ENCODE measurements around the gene KPNA1.
"Not testable (repeated sequence)": the region's sequence is repeated elsewhere in the genome, so short reads cannot be mapped to it uniquely, and the experiment has no call there.

The KPNA1 gene

GRCh38 chr3:122512284-122512683, 2.5 kb downstream of the KPNA1 start:
- TF ChIP-seq CTCF (IDR thresholded peaks at IDR 0.05), result no peak
- intact Hi-C loops (cut with DNase I; ENCODE audit: low total_unique reads), result loop anchor here (10.0 kb wide), 1 partner anchor 47 kb away; no protein-coding TSS in a partner anchor
- H3K4me3 ChIP-seq, result no peak overlapping the region
- no peak for DNase-seq
- no peaks in the 10 kb centered on the region for H3K36me3 ChIP-seq
- H3K9me3 ChIP-seq, result no peaks in the 10 kb centered on the region
- peak overlapping the region in 1 of 2 donors; percentile 98 for H3K27ac ChIP-seq
- H3K4me1 ChIP-seq, result peaks cover 0 to 41% (median 13%) of the 10 kb centered on the region in 4 donors
- no peaks in the 10 kb centered on the region for H3K27me3 ChIP-seq

GRCh38 chr3:122510878-122511535, 3.7 kb downstream of the KPNA1 start:
- intact Hi-C loops (cut with DNase I; ENCODE audit: low total_unique reads), result loop anchor here (10.0 kb wide), 1 partner anchor 46 kb away; no protein-coding TSS in a partner anchor
- peaks cover 0 to 41% (median 13%) of the 10 kb centered on the region in 4 donors for H3K4me1 ChIP-seq
- DNase-seq, result no peak
- H3K27ac ChIP-seq, result no peak overlapping the region
- TF ChIP-seq CTCF (IDR thresholded peaks at IDR 0.05), result no peak
- no peaks in the 10 kb centered on the region for H3K9me3 ChIP-seq
- no peaks in the 10 kb centered on the region for H3K36me3 ChIP-seq
- H3K27me3 ChIP-seq, result no peaks in the 10 kb centered on the region
- H3K4me3 ChIP-seq, result no peak overlapping the region

GRCh38 chr3:122508944-122509343, 5.8 kb downstream of the KPNA1 start:
- H3K27me3 ChIP-seq; H3K4me3 ChIP-seq; intact Hi-C loops (cut with DNase I; ENCODE audit: low total_unique reads); H3K36me3 ChIP-seq; H3K9me3 ChIP-seq: not testable (repeated sequence)
- Histone ChIP-seq H3K27ac (peak overlapping the region in 1 of 2 donors; percentile 12), H3K4me1 (peaks cover 0 to 46% (median 11%) of the 10 kb centered on the region in 4 donors)
- peak in 1 of 2 donors; percentile 67 for DNase-seq

GRCh38 chr3:122508135-122508914, 6.4 kb downstream of the KPNA1 start:
- Histone ChIP-seq H3K4me3 (no peak overlapping the region), H3K9me3 (no peaks in the 10 kb centered on the region), H3K27me3 (no peaks in the 10 kb centered on the region), H3K4me1 (peaks cover 0 to 43% (median 11%) of the 10 kb centered on the region in 4 donors), H3K36me3 (no peaks in the 10 kb centered on the region), H3K27ac (peak overlapping the region in 1 of 2 donors; percentile 12)
- no peak for DNase-seq
- TF ChIP-seq CTCF (IDR thresholded peaks at IDR 0.05), result no peak
- intact Hi-C loops (cut with DNase I; ENCODE audit: low total_unique reads), result no loop called here

GRCh38 chr3:122506450-122506849, 8.3 kb downstream of the KPNA1 start:
- Histone ChIP-seq H3K27ac (no peak overlapping the region), H3K36me3 (no peaks in the 10 kb centered on the region), H3K4me1 (peaks cover 0 to 38% (median 3%) of the 10 kb centered on the region in 4 donors), H3K27me3 (no peaks in the 10 kb centered on the region), H3K9me3 (no peaks in the 10 kb centered on the region), H3K4me3 (no peak overlapping the region)
- intact Hi-C loops (cut with DNase I; ENCODE audit: low total_unique reads), result no loop called here
- no peak for DNase-seq
- TF ChIP-seq CTCF (IDR thresholded peaks at IDR 0.05), result no peak

GRCh38 chr3:122505676-122506075, 9.1 kb downstream of the KPNA1 start:
- intact Hi-C loops (cut with DNase I; ENCODE audit: low total_unique reads), result no loop called here
- TF ChIP-seq CTCF (IDR thresholded peaks at IDR 0.05), result no peak
- Histone ChIP-seq H3K9me3 (no peaks in the 10 kb centered on the region), H3K27me3 (no peaks in the 10 kb centered on the region), H3K4me1 (peaks cover 0 to 32% (median under 1%) of the 10 kb centered on the region in 4 donors), H3K36me3 (no peaks in the 10 kb centered on the region), H3K27ac (no peak overlapping the region), H3K4me3 (no peak overlapping the region)
- DNase-seq, result no peak
